ENCODE measurements around the gene TMPRSS4. TPM values are rescaled to one million over a fixed set of nuclear protein-coding genes. Genes with fewer than 3 reads are reported as not detected.

The TMPRSS4 gene
- polyA plus RNA-seq, 1 of the 3 experiments (the other 2 are of a cell fraction) = not detected

DNA sequence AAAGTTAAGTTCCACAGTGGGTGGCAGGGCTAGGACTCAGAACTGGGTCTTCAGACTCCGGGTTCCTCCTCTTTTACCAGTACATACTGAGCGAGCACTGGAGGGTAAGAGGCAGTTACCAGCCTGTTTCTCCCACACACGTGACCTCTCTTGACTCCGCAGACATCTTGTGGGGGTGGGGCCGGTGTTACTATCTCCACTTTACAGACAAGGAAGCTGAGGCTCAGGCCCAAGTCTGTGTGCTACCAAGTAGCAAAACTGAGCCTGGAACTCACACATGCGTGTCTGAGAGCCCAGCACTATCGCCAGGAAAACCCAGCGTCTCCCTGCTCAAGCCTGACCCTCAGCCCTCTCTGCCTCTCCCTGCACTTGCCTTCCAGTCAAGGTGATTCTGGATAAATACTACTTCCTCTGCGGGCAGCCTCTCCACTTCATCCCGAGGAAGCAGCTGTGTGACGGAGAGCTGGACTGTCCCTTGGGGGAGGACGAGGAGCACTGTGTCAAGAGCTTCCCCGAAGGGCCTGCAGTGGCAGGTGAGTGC lies 25.9 kb downstream of the TMPRSS4 start:
- CTCF ChIA-PET = no interaction called here
- no peak for DNase-seq
- no peaks in the 10 kb centered on the region for H3K9me3 ChIP-seq
- POLR2A ChIA-PET = no interaction called here
- no peaks in the 10 kb centered on the region for H3K9me2 ChIP-seq
- no peak overlapping the region for H2AFZ ChIP-seq (ENCODE audit: low read depth)
- 42% methylated on average over 8 of the region's 13 CpGs for WGBS (ENCODE audit: low lambda C conversion rate)
- no peaks in the 10 kb centered on the region for H3K36me3 ChIP-seq (replicated peaks in 1 of 2; ENCODE audit: control insufficient read depth in 1 of 2, insufficient read depth in 2 of 2, low read length in 1 of 2)
- no peak overlapping the region for H3K4me3 ChIP-seq (ENCODE audit: low read depth in 2 of 2, low read length in 1 of 2)
- TF ChIP-seq, protein P1, sequence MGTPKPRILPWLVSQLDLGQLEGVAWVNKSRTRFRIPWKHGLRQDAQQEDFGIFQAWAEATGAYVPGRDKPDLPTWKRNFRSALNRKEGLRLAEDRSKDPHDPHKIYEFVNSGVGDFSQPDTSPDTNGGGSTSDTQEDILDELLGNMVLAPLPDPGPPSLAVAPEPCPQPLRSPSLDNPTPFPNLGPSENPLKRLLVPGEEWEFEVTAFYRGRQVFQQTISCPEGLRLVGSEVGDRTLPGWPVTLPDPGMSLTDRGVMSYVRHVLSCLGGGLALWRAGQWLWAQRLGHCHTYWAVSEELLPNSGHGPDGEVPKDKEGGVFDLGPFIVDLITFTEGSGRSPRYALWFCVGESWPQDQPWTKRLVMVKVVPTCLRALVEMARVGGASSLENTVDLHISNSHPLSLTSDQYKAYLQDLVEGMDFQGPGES (IDR thresholded peaks at IDR 0.05; ENCODE audit: low read depth, low read length) = no peak
- no peak for TF ChIP-seq MXI1 (IDR thresholded peaks at IDR 0.05; ENCODE audit: low read depth, low read length)
- no peak for TF ChIP-seq ELF1 (IDR thresholded peaks at IDR 0.05)
- TF ChIP-seq MEF2A (IDR thresholded peaks at IDR 0.05; ENCODE audit: borderline replicate concordance, low read depth) = no peak
- TF ChIP-seq RAD21 (IDR thresholded peaks at IDR 0.05; ENCODE audit: low read length) = no peak
- no peak for TF ChIP-seq YY1 (IDR thresholded peaks at IDR 0.05; ENCODE audit: low read depth)
- TF ChIP-seq EP300 (IDR thresholded peaks at IDR 0.05; ENCODE audit: borderline replicate concordance in 1 of 2, low read depth in 1 of 2, low read length in 1 of 2) = no peak
- no peaks in the 10 kb centered on the region for H4K20me1 ChIP-seq (ENCODE audit: insufficient read depth)
- H3F3A ChIP-seq (replicated peaks; ENCODE audit: insufficient read depth) = no peaks in the 10 kb centered on the region
- H3K27ac ChIP-seq (ENCODE audit: low read depth in 2 of 2, low read length in 1 of 2) = no peak overlapping the region
- H3K9ac ChIP-seq = no peak overlapping the region
- H3K4me1 ChIP-seq (ENCODE audit: control insufficient read depth in 1 of 2, insufficient read depth in 2 of 2, low read depth in 1 of 2, low read length in 1 of 2) = no peaks in the 10 kb centered on the region
- no peaks in the 10 kb centered on the region; the same call in 1 of the 2 replicates for H3K27me3 ChIP-seq (ENCODE audit: insufficient read depth)
- no peaks in the 10 kb centered on the region for H3K79me2 ChIP-seq (ENCODE audit: insufficient read depth)
- no peak overlapping the region for H3K4me2 ChIP-seq

DNA sequence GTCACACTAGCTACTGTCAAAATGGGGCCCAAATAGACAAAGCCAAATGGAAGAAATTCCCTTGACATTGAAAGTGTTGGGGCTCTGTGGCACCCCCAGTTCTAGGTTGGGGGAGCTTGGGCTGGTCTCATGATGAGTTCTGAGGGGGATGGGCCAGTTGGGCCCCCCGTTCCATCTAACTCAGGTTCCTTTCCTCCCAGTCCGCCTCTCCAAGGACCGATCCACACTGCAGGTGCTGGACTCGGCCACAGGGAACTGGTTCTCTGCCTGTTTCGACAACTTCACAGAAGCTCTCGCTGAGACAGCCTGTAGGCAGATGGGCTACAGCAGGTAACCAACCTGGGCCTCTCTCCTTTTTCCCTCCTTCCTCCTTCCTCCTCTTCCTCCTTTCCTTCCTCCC lies 27.6 kb downstream of the TMPRSS4 start:
- ChIA-PET POLR2A (no interaction called here), CTCF (interaction anchor here (0.6 kb wide), 1 partner anchor 490 kb away, joined by 3 read pairs; no protein-coding TSS in a partner anchor)
- DNase-seq = no peak
- H3F3A ChIP-seq (replicated peaks; ENCODE audit: insufficient read depth) = no peaks in the 10 kb centered on the region
- no peak overlapping the region for H3K4me2 ChIP-seq
- H3K9ac ChIP-seq = no peak overlapping the region
- no peak overlapping the region for H3K4me3 ChIP-seq (ENCODE audit: low read depth in 2 of 2, low read length in 1 of 2)
- no peak overlapping the region for H2AFZ ChIP-seq (ENCODE audit: low read depth)
- WGBS (ENCODE audit: low lambda C conversion rate) = 43% methylated on average over 6 of the region's 6 CpGs
- no peaks in the 10 kb centered on the region for H3K9me2 ChIP-seq
- no peaks in the 10 kb centered on the region for H3K36me3 ChIP-seq (replicated peaks in 1 of 2; ENCODE audit: control insufficient read depth in 1 of 2, insufficient read depth in 2 of 2, low read length in 1 of 2)
- H3K4me1 ChIP-seq (ENCODE audit: control insufficient read depth in 1 of 2, insufficient read depth in 2 of 2, low read depth in 1 of 2, low read length in 1 of 2) = no peaks in the 10 kb centered on the region
- no peaks in the 10 kb centered on the region; the same call in 1 of the 2 replicates for H3K27me3 ChIP-seq (ENCODE audit: insufficient read depth)
- H3K9me3 ChIP-seq = no peaks in the 10 kb centered on the region
- no peak overlapping the region for H3K27ac ChIP-seq (ENCODE audit: low read depth in 2 of 2, low read length in 1 of 2)
- no peaks in the 10 kb centered on the region for H4K20me1 ChIP-seq (ENCODE audit: insufficient read depth)
- no peaks in the 10 kb centered on the region for H3K79me2 ChIP-seq (ENCODE audit: insufficient read depth)
- no peak for TF ChIP-seq SMC3 (IDR thresholded peaks at IDR 0.05; ENCODE audit: low read depth, low read length)
- no peak for TF ChIP-seq RAD21 (IDR thresholded peaks at IDR 0.05; ENCODE audit: low read length)
- no peak for TF ChIP-seq EP300 (IDR thresholded peaks at IDR 0.05; ENCODE audit: borderline replicate concordance in 1 of 2, low read depth in 1 of 2, low read length in 1 of 2)
- no peak for TF ChIP-seq TAF1 (IDR thresholded peaks at IDR 0.05; ENCODE audit: borderline replicate concordance, low read depth, low read length)
- no peak for TF ChIP-seq RCOR1 (IDR thresholded peaks at IDR 0.05; ENCODE audit: low read length)
- TF ChIP-seq POLR2AphosphoS5 (IDR thresholded peaks at IDR 0.05; ENCODE audit: low read depth, low read length) = no peak
- TF ChIP-seq CHD2 (IDR thresholded peaks at IDR 0.05; ENCODE audit: low read length, partially characterized antibody) = no peak
- TF ChIP-seq, protein P2, sequence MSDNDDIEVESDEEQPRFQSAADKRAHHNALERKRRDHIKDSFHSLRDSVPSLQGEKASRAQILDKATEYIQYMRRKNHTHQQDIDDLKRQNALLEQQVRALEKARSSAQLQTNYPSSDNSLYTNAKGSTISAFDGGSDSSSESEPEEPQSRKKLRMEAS (IDR thresholded peaks at IDR 0.05; ENCODE audit: low read depth) = no peak
- TF ChIP-seq, protein P3, sequence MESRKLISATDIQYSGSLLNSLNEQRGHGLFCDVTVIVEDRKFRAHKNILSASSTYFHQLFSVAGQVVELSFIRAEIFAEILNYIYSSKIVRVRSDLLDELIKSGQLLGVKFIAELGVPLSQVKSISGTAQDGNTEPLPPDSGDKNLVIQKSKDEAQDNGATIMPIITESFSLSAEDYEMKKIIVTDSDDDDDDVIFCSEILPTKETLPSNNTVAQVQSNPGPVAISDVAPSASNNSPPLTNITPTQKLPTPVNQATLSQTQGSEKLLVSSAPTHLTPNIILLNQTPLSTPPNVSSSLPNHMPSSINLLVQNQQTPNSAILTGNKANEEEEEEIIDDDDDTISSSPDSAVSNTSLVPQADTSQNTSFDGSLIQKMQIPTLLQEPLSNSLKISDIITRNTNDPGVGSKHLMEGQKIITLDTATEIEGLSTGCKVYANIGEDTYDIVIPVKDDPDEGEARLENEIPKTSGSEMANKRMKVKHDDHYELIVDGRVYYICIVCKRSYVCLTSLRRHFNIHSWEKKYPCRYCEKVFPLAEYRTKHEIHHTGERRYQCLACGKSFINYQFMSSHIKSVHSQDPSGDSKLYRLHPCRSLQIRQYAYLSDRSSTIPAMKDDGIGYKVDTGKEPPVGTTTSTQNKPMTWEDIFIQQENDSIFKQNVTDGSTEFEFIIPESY (IDR thresholded peaks at IDR 0.05; ENCODE audit: borderline replicate concordance, low read depth) = no peak
- no peak for TF ChIP-seq RXRA (IDR thresholded peaks at IDR 0.05; ENCODE audit: borderline replicate concordance, low read depth)
- no peak for TF ChIP-seq JUND (IDR thresholded peaks at IDR 0.05)
- TF ChIP-seq RFX5 (IDR thresholded peaks at IDR 0.05; ENCODE audit: low read length) = no peak
- TF ChIP-seq MEF2A (IDR thresholded peaks at IDR 0.05; ENCODE audit: borderline replicate concordance, low read depth) = no peak
- no peak for TF ChIP-seq FOSL2 (IDR thresholded peaks at IDR 0.05; ENCODE audit: borderline replicate concordance, low read depth)
- TF ChIP-seq, protein P1 (IDR thresholded peaks at IDR 0.05; ENCODE audit: low read depth, low read length) = no peak
- no peak for TF ChIP-seq FOXM1 (IDR thresholded peaks at IDR 0.05; ENCODE audit: low read depth)
- TF ChIP-seq, protein P4, sequence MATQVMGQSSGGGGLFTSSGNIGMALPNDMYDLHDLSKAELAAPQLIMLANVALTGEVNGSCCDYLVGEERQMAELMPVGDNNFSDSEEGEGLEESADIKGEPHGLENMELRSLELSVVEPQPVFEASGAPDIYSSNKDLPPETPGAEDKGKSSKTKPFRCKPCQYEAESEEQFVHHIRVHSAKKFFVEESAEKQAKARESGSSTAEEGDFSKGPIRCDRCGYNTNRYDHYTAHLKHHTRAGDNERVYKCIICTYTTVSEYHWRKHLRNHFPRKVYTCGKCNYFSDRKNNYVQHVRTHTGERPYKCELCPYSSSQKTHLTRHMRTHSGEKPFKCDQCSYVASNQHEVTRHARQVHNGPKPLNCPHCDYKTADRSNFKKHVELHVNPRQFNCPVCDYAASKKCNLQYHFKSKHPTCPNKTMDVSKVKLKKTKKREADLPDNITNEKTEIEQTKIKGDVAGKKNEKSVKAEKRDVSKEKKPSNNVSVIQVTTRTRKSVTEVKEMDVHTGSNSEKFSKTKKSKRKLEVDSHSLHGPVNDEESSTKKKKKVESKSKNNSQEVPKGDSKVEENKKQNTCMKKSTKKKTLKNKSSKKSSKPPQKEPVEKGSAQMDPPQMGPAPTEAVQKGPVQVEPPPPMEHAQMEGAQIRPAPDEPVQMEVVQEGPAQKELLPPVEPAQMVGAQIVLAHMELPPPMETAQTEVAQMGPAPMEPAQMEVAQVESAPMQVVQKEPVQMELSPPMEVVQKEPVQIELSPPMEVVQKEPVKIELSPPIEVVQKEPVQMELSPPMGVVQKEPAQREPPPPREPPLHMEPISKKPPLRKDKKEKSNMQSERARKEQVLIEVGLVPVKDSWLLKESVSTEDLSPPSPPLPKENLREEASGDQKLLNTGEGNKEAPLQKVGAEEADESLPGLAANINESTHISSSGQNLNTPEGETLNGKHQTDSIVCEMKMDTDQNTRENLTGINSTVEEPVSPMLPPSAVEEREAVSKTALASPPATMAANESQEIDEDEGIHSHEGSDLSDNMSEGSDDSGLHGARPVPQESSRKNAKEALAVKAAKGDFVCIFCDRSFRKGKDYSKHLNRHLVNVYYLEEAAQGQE (IDR thresholded peaks at IDR 0.05; ENCODE audit: low read depth, low read length) = no peak

Data from SK-N-SH (cell line).